Left renal pelvis (tissue), 4 donors: ENCODE measurements around the gene OR51B4. TPM values are rescaled to one million over a fixed set of nuclear protein-coding genes. Genes with fewer than 3 reads are reported as not detected.
"Not testable (repeated sequence)": the region's sequence is repeated elsewhere in the genome, so short reads cannot be mapped to it uniquely, and the experiment has no call there.

Experiments used
- DNase-seq, 4 donors: peaks; one replicate each; pipeline ENCODE4 v3.0.0-alpha.2; 2013; ENCODE audit warnings: low read depth in 4 of 4, low spot score in 3 of 4
- polyA plus RNA-seq, 4 donors: library from polyadenylated mRNA; unstranded; fragments of 120-200 nt; gene quantifications; one replicate each; pipeline ENCODE4 v1.2.1, GENCODE V29; 2013; ENCODE audit not compliant: insufficient read length in 4 of 4

Gene OR51B4
- polyA plus RNA-seq, 4 donors: 0.26 to 0.38 TPM; not detected in 2

- no peak for DNase-seq
These were observed 3.9 kb downstream of the OR51B4 start for GRCh38 chr11:5297721-5298323.

DNA sequence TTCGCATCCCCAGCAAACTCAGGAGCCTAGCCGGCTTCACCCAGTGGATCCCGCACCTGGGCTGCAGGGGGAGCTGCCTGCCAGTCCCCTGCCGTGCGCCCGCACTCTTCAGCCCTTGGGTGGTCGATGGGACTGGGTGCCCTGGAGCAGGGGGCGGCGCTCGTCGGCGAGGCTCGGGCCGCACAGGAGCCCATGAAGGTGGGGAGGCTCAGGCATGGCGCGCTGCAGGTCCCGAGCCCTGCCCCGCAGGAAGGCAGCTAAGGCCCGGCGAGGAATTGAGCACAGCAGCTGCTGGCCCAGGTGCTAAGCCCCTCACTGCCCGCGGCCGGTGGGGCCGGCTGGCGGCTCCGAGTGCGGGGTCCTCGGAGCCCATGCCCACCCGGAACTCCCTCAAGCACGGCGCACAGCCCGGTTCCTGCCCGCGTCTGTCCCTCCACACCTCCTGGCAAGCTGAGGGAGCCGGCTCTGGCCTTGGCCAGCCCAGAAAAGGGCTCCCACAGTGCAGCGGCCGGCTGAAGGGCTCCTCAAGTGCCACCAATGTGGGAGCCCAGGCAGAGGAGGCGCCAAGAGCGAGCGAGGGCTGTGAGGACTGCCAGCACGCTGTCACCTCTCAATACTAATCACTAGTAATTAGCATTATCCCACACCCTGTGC is 7.3 kb downstream of the OR51B4 start:
- not testable (repeated sequence) for DNase-seq

GRCh38 chr11:5293028-5293427 is 8.7 kb downstream of the OR51B4 start:
- no peak for DNase-seq

- no peak for DNase-seq
These were observed 10.4 kb downstream of the OR51B4 start for GRCh38 chr11:5291207-5291838.

- no peak for DNase-seq
These were observed 11.6 kb downstream of the OR51B4 start for GRCh38 chr11:5290106-5290505.

DNA sequence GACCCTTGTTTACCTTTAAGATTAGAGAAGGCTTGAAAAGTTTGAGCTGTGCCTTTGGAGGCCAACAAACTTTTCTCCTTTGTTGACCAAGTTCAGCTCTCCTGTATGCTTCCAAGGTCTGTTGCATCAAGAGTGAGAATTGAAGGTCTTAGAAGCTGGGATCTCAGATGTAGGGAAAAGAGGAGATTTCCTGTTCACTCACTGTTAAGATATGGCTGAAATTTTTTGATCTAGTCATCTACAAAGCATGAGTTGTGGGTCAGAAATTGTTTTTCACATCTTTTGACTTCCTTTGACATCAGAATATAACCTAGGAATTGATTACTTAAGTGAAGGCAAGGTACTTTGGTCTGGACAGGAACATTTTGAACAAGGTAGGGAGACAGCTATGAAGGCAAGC is 12.1 kb downstream of the OR51B4 start:
- no peak for DNase-seq

DNA sequence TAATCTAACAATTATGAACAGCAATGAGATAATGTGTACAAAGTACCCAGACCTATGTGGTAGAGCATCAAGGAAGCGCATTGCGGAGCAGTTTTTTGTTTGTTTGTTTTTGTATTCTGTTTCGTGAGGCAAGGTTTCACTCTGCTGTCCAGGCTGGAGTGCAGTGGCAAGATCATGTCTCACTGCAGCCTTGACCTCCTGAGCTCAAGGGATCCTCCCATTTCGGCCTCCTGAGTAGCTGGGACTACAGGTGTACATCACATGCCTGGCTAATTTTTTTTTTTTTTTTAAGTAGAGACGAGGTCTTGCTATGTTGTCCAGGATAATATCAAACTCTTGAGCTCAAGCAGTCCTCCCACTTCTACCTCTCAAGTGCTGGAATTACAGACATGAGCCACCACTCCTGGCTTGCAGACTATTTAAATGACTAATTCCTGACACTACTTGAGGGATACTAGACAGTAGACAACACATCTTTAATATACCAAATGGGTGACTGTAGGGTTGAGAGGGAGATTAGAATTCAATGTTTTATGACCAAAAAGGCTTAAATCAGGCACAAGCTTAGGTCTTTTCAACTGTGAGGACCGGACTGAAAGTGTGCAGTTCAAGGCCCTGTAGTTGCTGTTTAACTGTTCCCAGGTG is 12.7 kb downstream of the OR51B4 start:
- DNase-seq: no peak

- no peak for DNase-seq
These were observed 13.4 kb downstream of the OR51B4 start for GRCh38 chr11:5288108-5288905.

DNA sequence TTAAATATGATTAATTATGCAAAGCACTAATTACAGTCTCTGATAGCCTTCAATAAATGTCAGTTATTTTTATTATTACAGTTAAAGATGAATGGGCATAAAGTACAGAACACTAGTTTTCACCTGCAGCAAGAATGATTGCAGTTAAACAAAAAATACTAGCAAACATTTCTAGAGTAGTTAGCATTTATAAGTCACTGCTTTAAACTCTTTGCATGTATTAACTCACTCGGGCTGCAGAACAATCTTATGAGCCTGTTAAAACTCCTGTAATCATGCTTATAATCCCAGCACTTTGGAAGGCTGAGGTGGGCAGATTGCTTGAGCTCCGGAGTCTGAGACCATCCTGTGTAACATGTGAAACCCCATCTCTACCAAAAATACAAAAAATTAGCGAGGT is 14.8 kb downstream of the OR51B4 start:
- no peak for DNase-seq

DNA sequence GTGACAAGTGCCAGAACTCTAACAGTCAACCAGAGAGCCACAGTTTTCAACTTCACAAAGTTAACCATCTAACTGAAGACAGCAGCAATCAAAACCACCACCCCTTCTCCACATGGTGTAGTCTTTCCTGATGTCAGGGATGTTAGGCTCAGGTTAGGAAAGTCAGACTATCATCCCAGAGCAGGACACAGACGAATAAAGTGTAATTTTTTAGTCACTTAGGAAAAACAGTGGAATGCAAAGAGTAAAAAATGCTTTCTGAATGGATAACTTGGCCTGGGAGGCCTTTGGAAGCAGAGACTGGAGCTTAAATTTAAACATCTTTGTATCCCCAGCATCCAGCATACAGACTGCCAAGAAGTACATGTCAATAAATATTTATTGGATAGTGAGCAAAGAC is 15.4 kb downstream of the OR51B4 start:
- DNase-seq: no peak

GRCh38 chr11:5285703-5286340 is 15.9 kb downstream of the OR51B4 start:
- DNase-seq: no peak

DNA sequence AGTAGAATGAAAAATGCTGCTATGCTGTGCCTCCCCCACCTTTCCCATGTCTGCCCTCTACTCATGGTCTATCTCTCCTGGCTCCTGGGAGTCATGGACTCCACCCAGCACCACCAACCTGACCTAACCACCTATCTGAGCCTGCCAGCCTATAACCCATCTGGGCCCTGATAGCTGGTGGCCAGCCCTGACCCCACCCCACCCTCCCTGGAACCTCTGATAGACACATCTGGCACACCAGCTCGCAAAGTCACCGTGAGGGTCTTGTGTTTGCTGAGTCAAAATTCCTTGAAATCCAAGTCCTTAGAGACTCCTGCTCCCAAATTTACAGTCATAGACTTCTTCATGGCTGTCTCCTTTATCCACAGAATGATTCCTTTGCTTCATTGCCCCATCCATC is 17.1 kb downstream of the OR51B4 start:
- DNase-seq: no peak

DNA sequence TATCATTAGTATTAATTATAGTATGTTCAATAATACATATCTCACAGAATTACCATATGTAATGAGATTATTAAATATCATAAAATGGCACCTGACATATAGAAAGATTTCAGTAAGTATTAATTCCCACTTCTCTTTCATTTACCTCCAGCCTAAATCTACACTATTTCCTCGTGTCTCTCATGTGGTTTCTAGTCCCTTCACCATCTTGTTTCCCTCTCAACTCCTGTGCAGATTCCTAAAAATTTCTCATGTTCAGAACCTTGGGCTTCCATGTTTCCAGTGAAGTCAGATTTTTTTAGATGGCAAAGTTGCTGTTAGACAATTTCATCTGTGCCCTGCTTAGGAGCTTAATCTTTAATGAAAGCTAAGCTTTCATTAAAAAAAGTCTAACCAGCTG is 17.9 kb downstream of the OR51B4 start:
- no peak for DNase-seq

- DNase-seq: no peak
These were observed 18.7 kb downstream of the OR51B4 start for GRCh38 chr11:5283086-5283485.

DNA sequence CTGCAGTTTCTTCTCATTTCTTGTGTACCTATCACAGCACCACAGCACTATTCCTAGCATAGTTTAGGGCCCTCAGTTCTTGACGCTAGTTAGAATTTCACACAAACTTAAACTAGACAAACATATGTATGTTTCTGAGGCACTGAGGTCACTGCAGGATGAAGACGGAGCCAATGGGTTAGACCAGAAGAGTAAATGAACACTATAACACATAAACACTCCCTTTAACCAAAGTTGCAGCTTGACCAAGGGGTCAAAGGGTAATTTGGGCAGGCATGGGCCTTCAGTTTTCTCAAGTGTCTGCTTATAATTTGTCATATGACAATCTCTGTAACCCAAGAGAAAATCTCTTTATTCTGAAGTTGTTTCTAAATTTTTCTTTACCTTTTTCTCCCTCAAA is 19.1 kb downstream of the OR51B4 start:
- DNase-seq: no peak

DNA sequence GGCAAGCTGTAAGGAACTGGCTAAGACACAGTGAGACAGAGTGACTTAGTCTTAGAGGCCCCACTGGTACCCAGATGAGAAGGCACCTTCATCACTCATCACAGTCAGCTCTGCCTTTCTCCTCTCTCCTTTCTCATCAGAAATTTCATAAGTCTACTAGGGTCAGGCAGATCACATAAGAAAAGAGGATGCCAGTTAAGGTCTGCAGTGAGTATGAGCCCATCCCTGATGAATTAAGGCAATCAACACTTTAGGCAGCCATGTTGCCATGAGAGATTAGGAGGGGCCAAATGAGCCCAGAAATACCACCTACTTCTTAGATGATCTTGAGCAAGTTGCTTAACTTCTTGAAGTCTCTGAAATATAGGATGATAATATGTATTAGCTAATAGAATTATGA is 20.1 kb downstream of the OR51B4 start:
- no peak for DNase-seq

DNA sequence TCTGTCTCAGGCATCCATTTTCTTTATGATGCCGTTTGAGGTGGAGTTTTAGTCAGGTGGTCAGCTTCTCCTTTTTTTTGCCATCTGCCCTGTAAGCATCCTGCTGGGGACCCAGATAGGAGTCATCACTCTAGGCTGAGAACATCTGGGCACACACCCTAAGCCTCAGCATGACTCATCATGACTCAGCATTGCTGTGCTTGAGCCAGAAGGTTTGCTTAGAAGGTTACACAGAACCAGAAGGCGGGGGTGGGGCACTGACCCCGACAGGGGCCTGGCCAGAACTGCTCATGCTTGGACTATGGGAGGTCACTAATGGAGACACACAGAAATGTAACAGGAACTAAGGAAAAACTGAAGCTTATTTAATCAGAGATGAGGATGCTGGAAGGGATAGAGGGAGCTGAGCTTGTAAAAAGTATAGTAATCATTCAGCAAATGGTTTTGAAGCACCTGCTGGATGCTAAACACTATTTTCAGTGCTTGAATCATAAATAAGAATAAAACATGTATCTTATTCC is 21.1 kb downstream of the OR51B4 start:
- no peak for DNase-seq

GRCh38 chr11:5279471-5280090 is 22.2 kb downstream of the OR51B4 start:
- DNase-seq: no peak

DNA sequence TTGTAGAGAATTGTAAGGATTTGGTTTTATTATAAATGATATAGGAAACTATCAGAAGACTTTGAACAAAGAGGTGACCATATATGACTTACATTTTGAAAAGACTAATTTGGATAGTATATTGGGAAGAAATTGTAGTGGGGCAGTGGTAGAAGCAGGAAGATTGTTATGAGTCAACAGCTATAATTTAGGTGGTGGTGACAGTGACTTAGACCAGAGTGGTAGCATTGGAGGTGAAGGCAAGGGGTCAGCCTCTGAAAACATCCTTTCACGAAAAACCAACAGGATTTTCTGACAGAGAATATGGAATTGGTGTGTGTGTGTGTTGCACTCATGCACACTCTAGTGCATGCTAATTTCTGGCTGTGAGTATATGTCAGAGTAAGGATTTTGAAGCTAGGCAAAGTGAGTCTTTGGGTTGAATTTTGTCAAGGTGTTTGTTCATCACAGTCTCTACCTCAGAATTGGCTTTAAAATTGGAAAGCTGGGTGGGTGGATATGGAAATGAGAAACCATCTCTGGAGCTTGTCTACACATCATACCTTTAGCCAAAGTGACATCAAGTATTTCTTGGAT is 23.9 kb downstream of the OR51B4 start:
- DNase-seq: no peak
